ENCODE data around the gene DNAJC15.
A peak's percentile ranks its signal among the peaks of the same experiment; 100 is the strongest.
"Not testable (repeated sequence)": the region's sequence is repeated elsewhere in the genome, so short reads cannot be mapped to it uniquely, and the experiment has no call there.

DNAJC15 gene

DNA sequence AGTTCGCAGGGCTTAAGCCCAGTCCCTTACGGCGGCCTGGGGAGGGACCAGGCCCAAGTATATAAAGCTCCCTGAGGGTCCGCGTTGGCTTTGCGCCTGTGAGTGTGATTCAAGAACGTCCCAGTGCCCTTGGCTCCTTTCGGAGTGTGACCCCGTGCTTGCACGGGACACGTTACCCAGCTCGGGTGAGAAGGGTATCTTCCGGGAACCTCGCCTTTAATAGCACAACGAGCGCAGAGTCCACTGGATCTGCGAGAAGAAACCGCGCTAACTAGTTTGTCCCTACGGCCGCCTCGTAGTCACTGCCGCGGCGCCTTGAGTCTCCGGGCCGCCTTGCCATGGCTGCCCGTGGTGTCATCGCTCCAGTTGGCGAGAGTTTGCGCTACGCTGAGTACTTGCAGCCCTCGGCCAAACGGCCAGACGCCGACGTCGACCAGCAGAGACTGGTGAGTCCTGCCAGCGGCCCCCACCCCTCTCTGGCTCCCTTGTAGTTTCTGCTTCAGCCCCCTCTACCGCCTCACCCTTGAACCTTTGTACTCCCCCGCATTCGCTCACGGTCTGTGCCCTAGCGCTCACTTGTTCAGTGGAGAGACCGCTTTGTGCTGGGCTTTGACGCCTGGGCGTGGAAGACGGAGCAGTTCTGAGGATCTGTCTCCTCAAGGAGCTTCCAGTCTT lies at the start of gene DNAJC15:
Gene DNAJC15 (plus strand): TSS at position 298 of the 675 bp plus-strand sequence. CDS start 41 bp downstream, at position 339.
- peak; percentile 18 to 68 (median 43) for DNase-seq

DNA sequence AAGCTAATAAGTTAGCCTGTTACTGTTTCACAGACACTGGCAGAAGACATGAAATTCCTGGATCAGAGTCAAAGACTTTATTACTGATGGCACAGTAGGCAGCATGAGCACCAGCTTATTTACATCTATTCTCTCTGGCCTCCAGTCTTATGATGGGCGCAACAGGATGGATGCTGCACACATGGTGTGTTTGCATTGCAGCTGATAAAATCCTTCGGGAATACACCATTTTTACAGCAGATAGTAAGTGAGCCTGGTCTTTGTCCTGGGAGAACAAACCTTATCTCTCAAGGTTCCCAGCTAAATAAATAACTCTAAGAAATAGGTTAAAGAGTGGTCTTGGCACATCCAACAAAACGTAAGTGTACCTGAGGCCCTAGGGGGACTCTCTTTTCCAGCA lies 47.3 kb upstream of the DNAJC15 start:
- DNase-seq = no peak

DNA sequence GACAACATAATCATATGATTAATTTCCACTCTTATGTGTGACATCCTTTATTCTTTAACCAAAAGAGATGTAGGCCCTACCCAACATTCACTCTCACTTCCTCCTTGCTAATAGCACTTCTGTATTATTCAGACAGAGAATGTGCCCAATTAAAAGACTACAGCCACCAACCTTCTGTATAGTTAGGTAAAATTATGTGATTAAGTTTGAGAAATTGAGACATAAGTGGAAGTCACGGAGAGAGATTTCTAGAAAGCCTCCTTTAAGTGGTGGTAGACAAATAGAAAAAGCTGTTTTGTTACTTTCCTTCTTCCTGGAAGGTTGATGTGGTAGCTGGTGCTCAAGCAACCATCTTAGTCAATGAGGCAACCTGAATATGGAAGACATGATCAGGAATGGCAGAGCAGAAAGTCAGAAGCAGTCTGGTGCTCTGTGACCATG lies 46.1 kb upstream of the DNAJC15 start:
- no peak for DNase-seq

DNA sequence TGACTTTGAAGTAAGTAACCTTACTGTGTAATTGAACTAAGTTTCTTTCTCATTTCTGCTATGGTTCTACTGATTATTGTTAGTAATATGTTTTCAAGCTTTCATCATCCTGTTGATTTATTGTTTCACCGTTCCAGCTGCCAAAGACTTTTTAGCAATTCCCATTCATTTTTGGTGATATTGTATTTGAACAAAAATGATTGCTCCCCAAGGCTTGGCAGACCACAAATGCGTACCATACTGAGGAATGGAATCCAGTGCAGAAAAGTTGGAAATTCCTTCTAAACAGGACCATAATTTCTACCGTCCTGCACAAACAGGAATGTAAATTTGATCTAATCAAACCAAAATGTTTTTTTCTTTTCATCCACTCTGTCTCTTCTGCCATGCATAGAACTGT lies 42.1 kb upstream of the DNAJC15 start:
- DNase-seq = no peak

DNA sequence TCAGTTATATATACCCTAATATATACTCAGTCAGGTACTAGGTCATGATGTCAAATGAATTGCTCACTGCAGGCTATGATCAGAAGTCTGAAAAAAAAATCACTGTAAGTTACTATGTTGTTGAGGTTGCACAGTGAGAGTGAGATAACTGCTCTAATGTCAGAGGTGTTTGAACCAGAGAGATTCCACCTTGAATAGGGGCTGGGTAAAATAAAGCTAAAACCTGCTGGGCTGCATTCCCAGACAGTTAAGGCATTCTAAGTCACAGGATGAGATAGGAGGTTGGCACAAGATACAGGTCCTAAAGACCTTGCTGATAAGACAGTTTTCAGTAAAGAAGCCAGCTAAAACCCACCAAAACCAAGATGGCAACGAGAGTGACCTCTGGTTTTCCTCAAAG lies 41.5 kb upstream of the DNAJC15 start:
- DNase-seq = no peak

DNA sequence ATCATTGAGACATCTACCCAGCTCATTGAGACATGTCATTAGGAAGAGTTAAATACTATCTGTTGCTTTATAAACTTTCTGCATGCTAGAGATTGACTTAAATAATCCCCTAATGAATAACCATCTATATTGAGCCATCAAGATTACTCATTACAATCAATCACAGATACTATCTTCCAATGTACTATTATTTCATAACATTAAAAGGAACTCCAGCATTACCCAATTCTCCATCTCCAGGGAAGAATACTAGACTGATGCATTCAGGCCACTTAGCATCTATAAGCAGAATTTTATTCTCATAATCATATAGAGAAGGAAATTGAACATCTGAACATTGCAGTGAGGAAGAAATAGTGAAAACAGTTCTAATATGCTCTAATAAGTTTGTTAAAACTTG lies 39.4 kb upstream of the DNAJC15 start:
- no peak for DNase-seq

DNA sequence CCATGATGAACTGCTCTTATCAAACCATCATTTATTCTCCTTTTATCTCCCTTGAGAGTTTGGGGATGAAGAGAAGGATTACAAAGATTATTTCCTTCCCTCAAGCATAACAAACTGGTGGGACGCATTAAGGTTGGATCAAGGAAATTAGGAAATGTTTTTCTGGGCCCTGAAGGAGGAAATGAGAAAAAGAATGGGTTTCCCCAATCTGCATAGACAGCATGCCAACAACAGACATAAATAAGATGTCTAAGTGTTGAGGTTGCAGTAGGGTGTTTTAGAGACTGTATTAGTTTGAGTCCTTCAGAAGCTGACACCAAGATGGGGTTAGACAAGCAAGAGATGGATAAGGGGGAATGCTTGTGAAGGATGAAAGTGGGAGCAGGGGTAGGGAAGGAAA lies 38.7 kb upstream of the DNAJC15 start:
- no peak for DNase-seq

DNA sequence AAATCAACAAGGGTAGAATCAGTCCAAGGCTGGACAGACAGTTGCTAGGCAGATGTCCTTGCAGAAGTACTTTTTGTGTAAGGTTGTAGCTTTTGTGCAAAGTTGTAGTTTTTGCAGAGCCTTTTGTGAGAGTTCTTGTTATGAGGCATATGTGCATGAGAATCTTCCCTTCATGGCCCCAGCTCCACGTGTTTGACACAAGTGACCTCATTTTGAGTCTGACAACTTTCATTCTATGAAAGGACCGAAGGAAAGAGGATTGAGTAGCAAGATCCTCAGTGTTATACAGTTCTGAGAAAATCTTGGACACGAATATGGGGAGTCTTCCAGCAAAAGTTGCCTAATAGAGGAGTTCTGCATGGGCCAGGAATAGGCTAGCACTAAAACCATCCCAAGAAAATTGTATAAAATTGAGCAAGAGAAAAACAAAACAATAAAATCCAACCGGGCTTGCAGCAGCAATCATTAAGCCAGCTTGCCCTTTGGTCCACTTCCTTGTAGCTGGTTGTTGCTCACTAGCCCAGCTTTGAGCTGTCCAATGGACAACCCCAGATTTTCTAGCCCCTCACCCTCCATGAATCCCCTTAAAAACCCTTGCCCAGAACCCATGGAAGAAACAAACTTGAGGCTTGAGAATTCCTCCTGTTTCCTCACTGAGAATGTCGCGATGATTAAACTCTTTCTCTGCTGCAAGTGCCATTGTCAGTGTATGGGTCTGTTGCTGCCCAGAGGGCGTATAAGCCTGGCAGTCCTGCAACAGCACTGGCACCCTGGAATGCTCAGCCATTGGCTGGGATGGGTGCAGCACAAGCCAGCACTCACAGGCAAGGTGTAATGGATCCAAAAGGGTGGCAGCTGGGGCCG lies 37.8 kb upstream of the DNAJC15 start:
- DNase-seq = no peak

DNA sequence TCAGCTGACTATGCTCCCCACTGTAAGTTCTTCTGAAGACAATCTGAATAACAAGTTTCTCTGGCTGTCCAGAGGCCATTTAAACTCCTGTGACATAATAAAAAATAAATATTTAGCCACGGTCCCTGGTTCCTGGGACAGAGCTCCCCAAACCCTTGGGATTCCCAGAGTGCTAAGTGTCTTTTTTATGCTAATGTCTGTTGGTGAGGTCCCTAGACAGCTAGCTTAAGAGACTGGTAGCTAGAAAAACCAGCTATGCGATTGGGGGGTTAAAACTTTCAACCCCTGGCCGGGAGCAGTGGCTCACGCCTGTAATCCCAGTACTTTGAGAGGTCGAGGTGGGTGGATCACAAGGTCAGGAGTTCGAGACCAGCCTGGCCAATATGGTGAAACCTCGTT lies 37.2 kb upstream of the DNAJC15 start:
- no peak for DNase-seq

DNA sequence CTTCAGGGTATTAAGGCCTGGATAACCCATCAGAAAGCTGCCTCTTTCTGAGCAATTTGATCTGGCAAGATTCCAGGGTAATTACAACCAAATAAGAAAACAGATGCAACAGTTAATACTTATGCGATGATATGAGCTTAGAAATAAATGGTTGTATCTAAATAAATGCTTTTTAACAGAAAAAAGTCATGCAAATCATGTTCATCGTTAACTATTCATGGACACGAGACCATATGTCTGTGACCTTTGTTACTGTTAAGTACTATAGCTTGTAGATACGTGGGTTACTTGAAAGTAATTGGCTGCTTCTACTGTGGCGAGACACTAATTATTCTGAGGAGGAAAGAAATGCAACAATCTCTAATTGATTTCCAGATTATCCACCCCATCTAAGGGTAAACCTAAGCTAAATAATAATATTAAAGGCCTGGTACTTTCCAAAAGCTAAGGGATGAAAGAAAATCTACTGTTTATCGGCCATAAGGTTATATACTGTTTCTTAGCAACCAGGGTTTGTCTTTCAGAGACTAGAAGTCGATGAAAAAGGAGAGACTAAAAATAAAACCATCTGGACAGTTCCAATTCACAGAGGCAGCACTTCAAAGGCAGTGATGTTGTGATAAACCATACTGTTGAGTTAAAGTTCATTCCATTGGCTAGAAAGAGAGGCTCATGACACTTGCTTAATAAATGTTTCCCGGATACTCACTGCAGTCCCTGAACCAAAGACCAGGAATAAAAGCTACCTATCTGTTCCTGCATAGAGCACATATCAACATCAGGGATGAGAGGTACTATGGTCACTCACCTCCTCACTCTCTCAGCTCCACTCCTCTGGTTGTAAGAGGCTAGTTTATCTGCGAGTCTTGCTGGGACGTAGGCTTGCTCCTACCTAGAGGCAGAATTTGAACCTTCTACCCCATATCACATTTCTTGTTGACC lies 32.8 kb upstream of the DNAJC15 start:
- no peak for DNase-seq

DNA sequence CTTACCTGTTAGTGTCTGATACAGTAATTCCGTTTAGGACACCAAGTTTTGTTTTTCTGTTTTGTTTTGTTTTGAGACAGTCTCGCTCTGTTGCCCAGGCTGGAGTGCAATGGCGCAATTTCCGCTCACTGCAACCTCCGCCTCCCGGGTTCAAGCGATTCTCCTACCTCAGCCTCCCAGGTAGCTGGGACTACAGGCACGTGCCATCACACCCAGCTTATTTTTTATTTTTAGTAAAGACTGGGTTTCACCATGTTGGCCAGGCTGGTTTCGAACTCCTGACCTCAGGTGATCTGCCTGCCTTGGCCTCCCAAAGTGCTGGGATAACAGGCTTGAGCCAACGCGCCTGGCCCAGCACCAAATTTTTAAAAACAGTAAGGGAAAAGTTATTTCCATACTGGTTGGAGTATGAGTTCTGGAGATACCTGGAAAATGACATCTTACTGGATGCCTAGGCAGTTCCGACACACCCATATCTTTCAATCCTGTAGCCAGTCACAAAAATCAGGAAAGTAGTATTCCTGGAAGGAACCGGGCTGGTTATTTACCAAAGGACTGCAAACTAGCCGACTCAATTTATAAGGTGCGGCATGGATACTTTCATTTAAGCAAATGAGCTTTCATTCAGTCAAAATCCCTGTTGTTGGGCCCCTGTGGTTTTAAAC lies 32.0 kb upstream of the DNAJC15 start:
- DNase-seq = not testable (repeated sequence)

DNA sequence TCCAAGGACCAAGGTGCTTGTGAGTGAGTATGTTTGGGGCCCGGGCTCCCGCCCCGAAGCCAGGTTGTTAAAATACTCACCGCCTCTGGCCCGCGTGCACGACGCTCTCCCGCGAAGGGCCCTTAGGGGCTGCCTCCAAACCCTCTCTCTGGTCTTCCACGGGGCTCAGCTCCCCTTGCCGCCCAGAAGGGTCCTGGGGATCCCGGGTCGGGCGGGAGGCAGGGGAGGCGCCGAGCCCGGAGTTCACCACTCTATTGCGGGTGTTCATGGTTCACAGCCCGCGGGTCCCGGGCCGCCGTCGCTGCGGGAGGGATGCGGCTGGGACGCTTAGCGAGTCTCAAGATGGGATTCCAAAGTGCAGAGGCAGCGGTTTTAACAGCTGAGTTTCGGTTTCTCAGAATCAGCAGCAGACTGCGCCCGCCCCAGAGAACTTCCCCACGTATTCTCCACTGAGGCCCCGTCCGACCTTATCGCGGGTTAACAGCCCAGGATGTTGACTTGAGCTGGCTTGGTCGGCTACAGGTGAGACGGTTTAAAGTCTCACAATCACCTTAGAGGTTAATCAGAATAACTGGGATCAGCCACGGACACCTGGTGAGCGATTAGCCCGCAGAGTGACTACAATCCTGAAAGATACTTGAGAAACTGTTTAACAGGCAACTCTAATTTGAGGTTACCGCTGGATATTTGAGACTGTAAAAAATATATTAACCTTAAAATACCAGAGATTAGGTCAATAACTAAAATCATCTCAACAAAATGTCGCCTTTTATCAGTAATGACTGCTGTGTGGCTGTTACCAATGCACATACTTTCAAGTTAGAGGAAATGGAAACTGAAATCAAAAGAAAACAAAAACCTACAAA lies 31.3 kb upstream of the DNAJC15 start, which contains the start of gene EPSTI1:
Gene EPSTI1 (minus strand): TSS at position 344 of the 866 bp plus-strand sequence. CDS start 76 bp downstream, at position 268.
- peak; percentile 51 to 72 (median 53) for DNase-seq

DNA sequence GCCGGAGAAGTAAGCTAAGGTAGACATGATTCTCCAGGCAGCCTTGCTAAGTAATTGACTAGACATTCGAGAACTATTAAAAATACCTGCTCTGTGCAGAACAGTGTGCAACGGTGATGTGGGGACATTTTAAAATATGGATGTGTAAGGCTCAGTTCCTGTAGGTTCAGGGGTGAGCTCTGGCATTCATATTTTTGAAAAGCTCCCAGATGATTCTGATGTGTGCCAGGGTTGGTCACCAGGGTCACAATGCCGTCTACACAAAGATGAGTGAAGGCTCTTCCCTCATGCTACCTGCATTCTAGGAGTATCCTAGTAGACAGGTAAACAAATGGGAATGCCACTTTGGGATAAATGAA lies 30.6 kb upstream of the DNAJC15 start:
- DNase-seq = no peak

DNA sequence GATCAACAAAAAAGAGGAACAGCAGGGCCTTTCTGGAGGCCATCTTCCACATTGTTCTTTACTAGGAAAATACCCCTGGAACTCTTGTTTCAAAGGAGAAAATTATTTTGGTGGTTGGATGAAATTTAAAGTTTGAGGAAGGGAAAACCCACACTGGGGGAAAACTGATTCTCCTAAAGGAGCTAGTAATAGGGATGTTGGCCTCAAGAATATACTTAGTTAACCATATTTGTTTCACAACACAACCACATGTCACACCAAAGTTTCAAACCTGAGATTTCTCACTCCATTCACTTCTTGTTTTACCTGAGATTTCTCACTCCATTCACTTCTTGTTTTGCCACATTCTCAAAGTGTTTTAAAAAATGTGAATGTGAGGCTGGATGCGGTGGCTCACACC lies 28.5 kb upstream of the DNAJC15 start:
- no peak for DNase-seq

DNA sequence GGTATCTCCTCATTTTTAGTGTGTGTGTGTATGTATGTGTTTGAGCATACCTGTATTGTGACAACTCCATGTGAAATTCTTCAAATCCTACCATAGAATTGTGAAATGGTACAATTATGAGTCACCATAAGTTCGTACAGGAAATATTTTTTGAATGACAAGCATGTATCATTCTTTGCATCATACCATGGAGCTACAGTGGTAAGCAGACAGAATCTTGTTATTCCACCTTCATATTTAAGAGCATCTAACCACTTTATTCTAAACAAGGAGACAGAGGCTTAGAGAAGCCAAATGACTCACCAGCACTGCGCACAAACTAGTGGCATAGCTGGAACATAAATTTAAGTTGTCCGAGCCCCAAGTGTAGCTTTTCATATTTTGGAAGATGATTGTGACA lies 26.8 kb upstream of the DNAJC15 start:
- no peak for DNase-seq

DNA sequence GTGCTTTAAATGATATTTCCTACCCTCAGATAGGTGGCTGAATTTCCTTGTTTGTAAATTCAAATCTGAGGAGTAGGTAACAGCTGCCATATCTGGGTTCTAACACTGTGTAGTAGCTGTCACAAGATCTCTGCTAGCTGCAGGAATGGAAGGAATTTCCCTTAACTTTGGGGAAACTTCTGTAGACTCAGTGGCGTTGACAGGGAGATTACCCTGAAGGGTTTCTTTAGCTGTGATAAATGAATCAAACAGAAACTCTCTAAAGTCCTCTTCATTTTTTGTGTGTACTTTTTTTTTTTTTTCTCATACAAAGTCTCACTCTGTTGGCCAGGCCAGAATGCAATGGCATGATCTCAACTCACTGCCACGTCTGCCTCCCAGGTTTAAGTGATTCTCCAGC lies 26.0 kb upstream of the DNAJC15 start:
- no peak for DNase-seq

DNA sequence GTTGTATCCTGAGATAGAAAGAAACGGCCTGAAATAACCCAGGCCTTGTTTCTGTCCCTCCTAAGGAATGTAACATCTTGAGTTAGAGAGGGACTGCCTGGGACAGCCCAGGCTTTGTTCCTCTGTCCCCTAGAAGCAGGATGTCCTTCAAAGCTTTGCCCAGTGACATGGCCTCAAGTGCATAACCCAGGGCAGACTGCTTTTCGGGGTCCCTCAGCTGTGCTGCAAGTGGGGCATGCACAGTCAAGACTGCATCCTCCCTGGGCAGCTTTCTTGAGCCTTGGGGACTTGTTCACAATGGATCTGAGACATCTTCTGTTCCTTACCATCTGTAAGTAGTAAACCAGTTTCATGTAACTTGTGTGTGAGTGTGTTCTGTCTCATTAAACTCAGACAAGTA lies 23.9 kb upstream of the DNAJC15 start:
- DNase-seq = no peak

DNA sequence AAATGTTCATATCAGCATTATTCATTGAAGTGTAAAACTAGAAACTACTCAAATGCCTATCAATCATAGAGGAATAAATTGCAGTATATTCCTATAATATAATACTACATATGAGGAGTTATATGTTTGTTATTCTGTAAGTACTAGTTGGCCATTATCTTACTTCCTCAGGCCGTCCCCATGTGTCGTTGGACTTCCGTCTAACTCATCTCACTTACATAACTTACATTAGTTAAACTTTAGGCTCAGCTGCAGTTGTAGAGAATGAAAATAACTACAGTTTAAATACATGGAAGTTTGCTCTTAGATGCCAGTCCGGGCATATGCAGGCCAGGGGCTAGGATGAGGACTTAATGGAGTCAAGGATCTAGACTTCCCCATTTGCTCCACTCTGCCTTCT lies 22.7 kb upstream of the DNAJC15 start:
- DNase-seq = no peak

DNA sequence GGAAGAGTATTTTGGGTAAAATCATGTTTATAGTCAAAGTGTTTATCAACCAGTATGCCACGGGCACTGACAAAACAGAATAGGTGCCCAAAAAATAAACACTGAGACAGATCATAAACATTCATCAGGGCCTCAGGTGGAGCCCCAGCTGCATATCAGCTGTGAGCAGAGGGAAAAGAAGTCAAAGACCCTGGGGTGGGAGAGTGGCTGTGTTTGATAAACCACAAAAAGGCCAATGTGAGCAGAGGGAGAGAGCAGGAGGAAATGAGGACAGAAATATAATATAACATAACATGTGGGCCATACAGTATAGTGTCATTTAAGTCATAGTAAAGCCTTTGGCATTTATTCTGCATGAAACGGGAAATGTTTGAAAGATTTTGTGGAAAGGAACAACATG lies 21.4 kb upstream of the DNAJC15 start:
- DNase-seq = no peak

DNA sequence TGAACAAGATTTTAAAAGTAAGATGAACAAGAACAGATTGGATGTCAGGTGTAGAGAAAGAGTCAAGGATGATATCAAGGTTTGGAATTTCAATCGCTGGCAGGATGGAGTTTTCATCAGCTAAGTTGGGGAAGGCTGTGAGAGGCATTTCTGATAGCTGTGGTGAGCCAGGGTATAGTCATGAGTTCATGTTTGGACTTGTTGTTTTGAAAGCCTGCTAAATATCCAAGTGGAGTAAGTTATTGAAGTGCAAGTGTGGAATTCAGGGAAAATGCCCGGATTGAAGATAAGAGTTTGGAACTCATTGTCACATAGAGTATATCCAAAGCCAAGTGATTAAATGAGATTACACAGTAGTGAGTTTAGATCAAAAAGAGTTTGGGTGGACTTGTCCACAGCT lies 20.4 kb upstream of the DNAJC15 start:
- DNase-seq = no peak

DNA sequence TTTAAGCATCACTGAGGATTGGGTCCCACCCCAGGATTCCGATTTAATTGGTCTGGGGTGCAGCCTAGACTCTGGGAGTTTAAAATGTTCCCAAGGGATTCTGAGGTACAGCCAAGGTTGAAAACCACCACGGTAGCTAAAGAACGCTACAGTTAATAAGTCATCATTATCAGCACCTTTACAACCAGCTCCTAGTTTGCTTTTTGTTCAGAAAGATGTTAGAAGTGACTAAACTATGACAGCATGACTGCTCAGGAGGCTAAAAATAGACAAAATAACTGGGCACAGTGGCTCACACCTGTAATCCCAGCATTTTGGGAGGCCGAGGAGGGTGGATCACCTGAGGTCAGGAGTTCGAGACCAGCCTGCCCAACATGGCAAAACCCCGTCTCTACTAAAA lies 19.7 kb upstream of the DNAJC15 start:
- DNase-seq = no peak

Measured in activated CD4-positive, CD25-positive, alpha-beta regulatory T cell (primary cell).